SK-N-SH (cell line): Measurements from ENCODE around the gene MTAP. TPM values are rescaled to one million over a fixed set of nuclear protein-coding genes. Genes with fewer than 3 reads are reported as not detected.

ENCODE experiments used
- CTCF ChIA-PET: fragments of 300-600, 350-600 bp; formaldehyde crosslinking; extraction: SDS; loops from one replicate; lab custom pipeline; 2021; lab: Yijun Ruan, JAX
- POLR2A ChIA-PET: fragments of 350-600 bp; sonication (Branson Sonifier 250); formaldehyde crosslinking; extraction: SDS; loops from one replicate; lab custom pipeline; 2020; ENCODE audit warnings: antibody characterized with exemption, inconsistent platforms; lab: Yijun Ruan, JAX
- DNase-seq: peaks from one replicate; pipeline ENCODE4 v3.0.0; 2012
- H2AFZ ChIP-seq: fragments of 200-600 bp; sonication (generic); 2 replicates; pipeline ENCODE4 v1.8.1; 2016; ENCODE audit warnings: antibody characterized with exemption, mild to moderate bottlenecking, low read depth
- H3F3A ChIP-seq: fragments of 200-600 bp; sonication (generic); replicated peaks from 2 replicates; pipeline ENCODE3; 2016; ENCODE audit warnings: antibody characterized with exemption, mild to moderate bottlenecking; ENCODE audit not compliant: insufficient read depth
- H3K27ac ChIP-seq, 2 experiments: fragments of 200-500 bp in 1 of 2; fragments of 200-600 bp in 1 of 2; sonication (Bioruptor generic) in 1 of 2; sonication (generic), shearing (Covaris generic) in 1 of 2; 2 replicates each; pipeline versions ENCODE4 v1.5.1 to v1.6.1; 2014 to 2016; ENCODE audit warnings: low read depth in 2 of 2, inconsistent platforms in 1 of 2, low read length in 1 of 2, mild to moderate bottlenecking in 1 of 2, mixed read lengths in 1 of 2
- H3K27me3 ChIP-seq: fragments of 200-600 bp; sonication (generic), shearing (Covaris generic); 2 replicates; pipeline ENCODE4 v1.6.1; 2016; ENCODE audit warnings: mixed run types; ENCODE audit not compliant: insufficient read depth
- H3K36me3 ChIP-seq, 2 experiments: fragments of 200-500 bp in 1 of 2; fragments of 200-600 bp in 1 of 2; sonication (Bioruptor generic) in 1 of 2; sonication (generic) in 1 of 2; replicated peaks in 1 of 2; 2 replicates each; pipeline versions ENCODE3 to v1.5.1; 2014 to 2016; ENCODE audit warnings: low read length in 1 of 2, mild to moderate bottlenecking in 1 of 2; ENCODE audit not compliant: insufficient read depth in 2 of 2, control insufficient read depth in 1 of 2
- H3K4me1 ChIP-seq, 2 experiments: fragments of 200-500 bp in 1 of 2; fragments of 200-600 bp in 1 of 2; sonication (Bioruptor generic) in 1 of 2; sonication (generic), shearing (Covaris generic) in 1 of 2; 2 replicates each; pipeline versions ENCODE4 v1.5.1 to v1.6.1; 2014 to 2016; ENCODE audit warnings: low read depth in 1 of 2, low read length in 1 of 2, mixed run types in 1 of 2; ENCODE audit not compliant: insufficient read depth in 2 of 2, control insufficient read depth in 1 of 2
- H3K4me2 ChIP-seq: fragments of 200-600 bp; sonication (generic), shearing (Covaris generic); 2 replicates; pipeline ENCODE4 v1.6.1; 2017; ENCODE audit warnings: mixed run types
- H3K4me3 ChIP-seq, 2 experiments: fragments of 200-500 bp in 1 of 2; fragments of 200-600 bp in 1 of 2; sonication (Bioruptor generic) in 1 of 2; sonication (generic), shearing (Covaris generic) in 1 of 2; 2 replicates each; pipeline versions ENCODE4 v1.5.1 to v1.8.1; 2014 to 2016; ENCODE audit warnings: low read depth in 2 of 2, inconsistent platforms in 1 of 2, low read length in 1 of 2, mild to moderate bottlenecking in 1 of 2, mixed read lengths in 1 of 2, moderate library complexity in 1 of 2
- H3K79me2 ChIP-seq: fragments of 200-600 bp; sonication (generic); 2 replicates; pipeline ENCODE4 v1.8.1; 2017; ENCODE audit warnings: mild to moderate bottlenecking; ENCODE audit not compliant: insufficient read depth
- H3K9ac ChIP-seq: fragments of 200-600 bp; sonication (generic); 2 replicates; pipeline ENCODE4 v1.6.1; 2017; ENCODE audit warnings: mixed run types
- H3K9me2 ChIP-seq: fragments of 200-600 bp; sonication (generic); 2 replicates; pipeline ENCODE4 v1.6.1; 2017; ENCODE audit warnings: mixed run types
- H3K9me3 ChIP-seq: fragments of 200-600 bp; sonication (generic); 2 replicates; pipeline ENCODE4 v1.6.1; 2017; ENCODE audit warnings: mixed run types, mild to moderate bottlenecking, moderate library complexity
- H4K20me1 ChIP-seq: fragments of 200-600 bp; sonication (generic); 2 replicates; pipeline ENCODE4 v1.6.1; 2017; ENCODE audit warnings: mild to moderate bottlenecking, mixed run types; ENCODE audit not compliant: insufficient read depth
- EP300 ChIP-seq, 2 experiments: IDR thresholded peaks; 2 replicates each; pipeline versions ENCODE4 v1.4.0 to v1.6.1; 2012; ENCODE audit warnings: borderline replicate concordance in 1 of 2, low read depth in 1 of 2, low read length in 1 of 2
- FOSL2 ChIP-seq: IDR thresholded peaks from 2 replicates; pipeline ENCODE4 v1.4.0; 2012; ENCODE audit warnings: low read depth, mild to moderate bottlenecking, moderate library complexity, borderline replicate concordance
- FOXJ3 ChIP-seq: sonication (generic); formaldehyde crosslinking; IDR thresholded peaks from 2 replicates; pipeline ENCODE4 v1.5.1; 2020; ENCODE audit warnings: mild to moderate bottlenecking, missing genetic modification reagents
- FOXM1 ChIP-seq: IDR thresholded peaks from 2 replicates; pipeline ENCODE4 v1.4.0; 2012; ENCODE audit warnings: low read depth, mild to moderate bottlenecking
- GATA2 ChIP-seq: sonication (generic); formaldehyde crosslinking; IDR thresholded peaks from 2 replicates; pipeline ENCODE4 v1.5.0; 2020; ENCODE audit warnings: mild to moderate bottlenecking, missing genetic modification reagents
- MAX ChIP-seq: IDR thresholded peaks from 2 replicates; pipeline ENCODE4 v1.4.0; 2012; ENCODE audit warnings: low read depth
- MEF2A ChIP-seq: IDR thresholded peaks from 2 replicates; pipeline ENCODE4 v1.4.0; 2012; ENCODE audit warnings: low read depth, borderline replicate concordance
- PBX3 ChIP-seq: IDR thresholded peaks from 2 replicates; pipeline ENCODE4; 2012
- POLR2AphosphoS5 ChIP-seq: IDR thresholded peaks from 2 replicates; pipeline ENCODE4 v1.6.1; 2012; ENCODE audit warnings: low read depth, low read length
- RFX5 ChIP-seq: IDR thresholded peaks from 2 replicates; pipeline ENCODE4 v1.6.1; 2012; ENCODE audit warnings: mild to moderate bottlenecking, improper control_type of control experiment, low read length
- RXRA ChIP-seq: IDR thresholded peaks from 2 replicates; pipeline ENCODE4 v1.4.0; 2012; ENCODE audit warnings: low read depth, mild to moderate bottlenecking, borderline replicate concordance
- SMC3 ChIP-seq: IDR thresholded peaks from 2 replicates; pipeline ENCODE4 v1.6.1; 2012; ENCODE audit warnings: low read depth, low read length, improper control_type of control experiment
- USF1 ChIP-seq: IDR thresholded peaks from 2 replicates; pipeline ENCODE4 v1.4.0; 2012; ENCODE audit warnings: low read depth, borderline replicate concordance
- USF2 ChIP-seq: fragments of 150-350 bp; IDR thresholded peaks from 2 replicates; pipeline ENCODE4 v1.6.1; 2017; ENCODE audit warnings: antibody characterized with exemption, low read length, low read depth, borderline replicate concordance
- ZBTB33 ChIP-seq: IDR thresholded peaks from 2 replicates; pipeline ENCODE4 v1.4.0; 2012; ENCODE audit warnings: low read depth, borderline replicate concordance
- polyA plus RNA-seq, 3 experiments: library from polyadenylated mRNA; depleted of rRNA; stranded (reverse); fragments of >200 nt; gene quantifications; 2 replicates each; pipeline ENCODE4 v1.2.3, GENCODE V29; 2012

The MTAP gene
- polyA plus RNA-seq, 1 of the 3 experiments (the other 2 are of a cell fraction), result 9.8 TPM

- no peaks in the 10 kb centered on the region for H3K9me3 ChIP-seq
- no peak for DNase-seq
- H3K79me2 ChIP-seq, result peaks cover 60% of the 10 kb centered on the region
- peaks cover 0 to 11% of the 10 kb centered on the region in 2 experiments; a peak in 1 of 4 replicates for H3K4me1 ChIP-seq
- no peaks in the 10 kb centered on the region for H3K27me3 ChIP-seq
- H3K27ac ChIP-seq, result no peak overlapping the region
- peaks cover 2 to 5% of the 10 kb centered on the region in 2 experiments for H3K36me3 ChIP-seq
- H4K20me1 ChIP-seq, result 0 out of 2 replicates have a peak, but pooled peaks cover 6% of the 10 kb centered on the region
- no peak overlapping the region for H2AFZ ChIP-seq
- no peaks in the 10 kb centered on the region for H3F3A ChIP-seq
- H3K4me2 ChIP-seq, result no peak overlapping the region; the same call in 1 of the 2 replicates
- POLR2A ChIA-PET, result no interaction called here
- H3K9ac ChIP-seq, result no peak overlapping the region
- no peak for TF ChIP-seq PBX3
- TF ChIP-seq FOXM1, result no peak
- TF ChIP-seq GATA2 (CRISPR knock-in tag), result no peak
- TF ChIP-seq RXRA, result no peak
- no peak for TF ChIP-seq FOSL2
- TF ChIP-seq USF1, result no peak
- TF ChIP-seq ZBTB33, result no peak
- no peak for TF ChIP-seq SMC3
- no peak for TF ChIP-seq FOXJ3 (CRISPR knock-in tag)
- TF ChIP-seq POLR2AphosphoS5, result no peak
- no peak for TF ChIP-seq EP300 (IDR thresholded peaks at IDR 0.05; ENCODE audit: borderline replicate concordance in 1 of 2, low read depth in 1 of 2, low read length in 1 of 2)
- TF ChIP-seq MAX, result no peak
- TF ChIP-seq USF2, result no peak
- TF ChIP-seq RFX5, result no peak
- no peak for TF ChIP-seq MEF2A
- H3K9me2 ChIP-seq, result no peaks in the 10 kb centered on the region
- H3K4me3 ChIP-seq, result 0 out of 4 replicates have a peak overlapping the region, but pooled peaks of 1 of the 2 experiments have one; percentile 78
- CTCF ChIA-PET, result interaction anchor here (0.8 to 2.8 kb wide), 4 partner anchors 9 to 439 kb away, joined by 3 to 11 read pairs (median 6); partner anchors contain the start of gene CDKN2B
These were observed 2.4 kb downstream of the MTAP start for GRCh38 chr9:21804791-21805190.
